Endothelial cell of umbilical vein (primary cell): ENCODE data around the gene HES3.

Source experiments
- EZH2 ChIP-seq: IDR thresholded peaks from 2 replicates; pipeline ENCODE4 v1.6.1; 2012; ENCODE audit warnings: borderline replicate concordance, low read depth, mild to moderate bottlenecking, moderate library complexity, low read length, inconsistent platforms; ENCODE audit not compliant: severe bottlenecking
- FOS ChIP-seq: IDR thresholded peaks from 2 replicates; pipeline ENCODE4 v1.6.1; 2011; ENCODE audit warnings: mild to moderate bottlenecking, low read length, moderate library complexity, borderline replicate concordance; ENCODE audit not compliant: insufficient read depth
- GATA2 ChIP-seq: IDR thresholded peaks from 2 replicates; pipeline ENCODE4 v1.7.0; 2011; ENCODE audit warnings: low read depth, mild to moderate bottlenecking, moderate library complexity, mixed read lengths, low read length; ENCODE audit not compliant: insufficient read length, insufficient read depth
- POLR2A ChIP-seq: IDR thresholded peaks from 2 replicates; pipeline ENCODE4 v1.6.1; 2012; ENCODE audit warnings: low read depth, mild to moderate bottlenecking, control low read depth, low read length
- POLR2AphosphoS5 ChIP-seq: IDR thresholded peaks from 2 replicates; pipeline ENCODE4 v1.6.1; 2012; ENCODE audit warnings: low read depth, mild to moderate bottlenecking, control low read depth, low read length, moderate library complexity; ENCODE audit not compliant: insufficient read depth
- TF ChIP-seq, protein P1 (sequence below), 2 donors: IDR thresholded peaks; 1 replicate in 1 of 2; 2 replicates in 1 of 2; pipeline ENCODE4 v1.5.1; 2011; ENCODE audit warnings: low read length in 2 of 2, mild to moderate bottlenecking in 2 of 2, moderate library complexity in 2 of 2, control low read depth in 1 of 2, inconsistent platforms in 1 of 2, low read depth in 1 of 2; ENCODE audit not compliant: insufficient read depth in 1 of 2; ENCODE audit errors: extremely low read depth in 1 of 2

DNA sequence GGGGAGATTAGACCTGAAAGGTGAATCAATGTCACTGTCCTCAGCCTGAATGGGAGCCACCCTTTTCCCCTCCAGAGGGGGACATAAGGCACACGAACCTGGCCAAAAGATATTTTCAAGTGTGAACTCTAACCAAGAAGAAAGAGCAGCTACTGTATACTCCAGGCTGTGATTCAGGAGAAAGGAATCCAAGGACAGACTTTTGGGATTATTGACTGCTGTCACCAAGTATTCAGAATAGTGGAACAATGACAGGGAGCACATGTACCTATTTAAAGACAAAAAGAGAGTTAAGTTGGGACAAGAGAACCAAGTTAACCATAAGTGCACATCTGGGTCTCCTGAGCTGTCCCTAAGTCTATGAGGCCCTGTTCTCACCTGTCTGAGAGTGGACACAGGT is 10.6 kb upstream of the HES3 start:
- TF ChIP-seq, protein P1, sequence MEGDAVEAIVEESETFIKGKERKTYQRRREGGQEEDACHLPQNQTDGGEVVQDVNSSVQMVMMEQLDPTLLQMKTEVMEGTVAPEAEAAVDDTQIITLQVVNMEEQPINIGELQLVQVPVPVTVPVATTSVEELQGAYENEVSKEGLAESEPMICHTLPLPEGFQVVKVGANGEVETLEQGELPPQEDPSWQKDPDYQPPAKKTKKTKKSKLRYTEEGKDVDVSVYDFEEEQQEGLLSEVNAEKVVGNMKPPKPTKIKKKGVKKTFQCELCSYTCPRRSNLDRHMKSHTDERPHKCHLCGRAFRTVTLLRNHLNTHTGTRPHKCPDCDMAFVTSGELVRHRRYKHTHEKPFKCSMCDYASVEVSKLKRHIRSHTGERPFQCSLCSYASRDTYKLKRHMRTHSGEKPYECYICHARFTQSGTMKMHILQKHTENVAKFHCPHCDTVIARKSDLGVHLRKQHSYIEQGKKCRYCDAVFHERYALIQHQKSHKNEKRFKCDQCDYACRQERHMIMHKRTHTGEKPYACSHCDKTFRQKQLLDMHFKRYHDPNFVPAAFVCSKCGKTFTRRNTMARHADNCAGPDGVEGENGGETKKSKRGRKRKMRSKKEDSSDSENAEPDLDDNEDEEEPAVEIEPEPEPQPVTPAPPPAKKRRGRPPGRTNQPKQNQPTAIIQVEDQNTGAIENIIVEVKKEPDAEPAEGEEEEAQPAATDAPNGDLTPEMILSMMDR (IDR thresholded peaks at IDR 0.05; ENCODE audit: extremely low read depth in 1 of 2, insufficient read depth in 1 of 2, low read depth in 1 of 2, low read length in 2 of 2): no peak
- no peak for TF ChIP-seq POLR2A
- no peak for TF ChIP-seq EZH2
- no peak for TF ChIP-seq POLR2AphosphoS5
- no peak for TF ChIP-seq FOS
- TF ChIP-seq GATA2: no peak
